HEK293T (cell line): ENCODE results near the gene EFCC1.

ENCODE experiments used
- ARNT ChIP-seq: fragments of 450-650 bp; IDR thresholded peaks from 2 replicates; pipeline ENCODE4 v1.6.1; 2017; ENCODE audit warnings: mild to moderate bottlenecking
- BHLHE40 ChIP-seq: fragments of 450-650 bp; IDR thresholded peaks from 2 replicates; pipeline ENCODE4 v1.6.1; 2016; ENCODE audit warnings: mild to moderate bottlenecking, moderate library complexity, borderline replicate concordance
- CTBP1 ChIP-seq: fragments of 450-650 bp; IDR thresholded peaks from 2 replicates; pipeline ENCODE4 v1.6.1; 2016; ENCODE audit warnings: borderline replicate concordance
- FOXA1 ChIP-seq: fragments of 450-650 bp; IDR thresholded peaks from 2 replicates; pipeline ENCODE4 v1.6.1; 2016; ENCODE audit warnings: mild to moderate bottlenecking
- FOXK2 ChIP-seq: fragments of 450-650 bp; IDR thresholded peaks from 2 replicates; pipeline ENCODE4 v1.6.1; 2016; ENCODE audit warnings: mild to moderate bottlenecking
- FOXM1 ChIP-seq: fragments of 450-650 bp; IDR thresholded peaks from 2 replicates; pipeline ENCODE4 v1.6.1; 2017; ENCODE audit warnings: mild to moderate bottlenecking, borderline replicate concordance
- HDGF ChIP-seq: fragments of 450-650 bp; IDR thresholded peaks from 2 replicates; pipeline ENCODE4 v1.6.1; 2017; ENCODE audit warnings: antibody characterized with exemption, borderline replicate concordance
- L3MBTL2 ChIP-seq: fragments of 450-650 bp; conservative IDR thresholded peaks from 2 replicates; pipeline ENCODE4 v1.6.1; 2016; ENCODE audit warnings: mild to moderate bottlenecking
- PKNOX1 ChIP-seq: fragments of 450-650 bp; IDR thresholded peaks from 2 replicates; pipeline ENCODE4 v1.6.1; 2016
- SP1 ChIP-seq: fragments of 450-650 bp; IDR thresholded peaks from 2 replicates; pipeline ENCODE4 v1.6.1; 2017
- SUZ12 ChIP-seq: fragments of 450-650 bp; IDR thresholded peaks from 2 replicates; pipeline ENCODE4 v1.6.1; 2016; ENCODE audit warnings: mild to moderate bottlenecking
- TARDBP ChIP-seq: fragments of 450-650 bp; IDR thresholded peaks from 2 replicates; pipeline ENCODE4 v1.6.1; 2016

- TF ChIP-seq TARDBP (no peak), HDGF (no peak), ARNT (no peak), BHLHE40 (no peak), L3MBTL2 (no peak), FOXA1 (no peak), FOXM1 (no peak), FOXK2 (no peak), PKNOX1 (no peak), SUZ12 (no peak), SP1 (no peak), CTBP1 (no peak)
Observed at GRCh38 chr3:129038121-129038855, 37.2 kb downstream of the EFCC1 start.
